ENCODE data around the gene RMDN2. TPM values are rescaled to one million over a fixed set of nuclear protein-coding genes. Genes with fewer than 3 reads are reported as not detected.

The RMDN2 gene
- total and polyA plus RNA-seq, 9 of the 15 experiments (the other 6 are each of a cell fraction or from before 2014, with no cell fraction given): 1.5 to 4.3 (median 2.3) TPM

GRCh38 chr2:37925063-37925897, at the start of gene RMDN2 (continued):
- TF ChIP-seq ETS1 (conservative IDR thresholded peaks at IDR 0.05; ENCODE audit: control insufficient read depth, low read depth, low read length) (peak; percentile 88), CCNT2 (IDR thresholded peaks at IDR 0.05; ENCODE audit: borderline replicate concordance, extremely low read depth, insufficient read length, low read depth, low read length) (peak; percentile 42), DIDO1 (tag; IDR thresholded peaks at IDR 0.05; ENCODE audit: low read depth) (peak; percentile 75; the same call in 1 of the 2 replicates), MAX (CRISPR knock-in tag; IDR thresholded peaks at IDR 0.05) (peak; percentile 78), NR0B1 (IDR thresholded peaks at IDR 0.05; ENCODE audit: partially characterized antibody) (no peak), EHMT2 (IDR thresholded peaks at IDR 0.05) (peak; percentile 81; the same call in 1 of the 2 replicates), MTA1 (IDR thresholded peaks at IDR 0.05; ENCODE audit: borderline replicate concordance) (no peak), GATAD2B (IDR thresholded peaks at IDR 0.05; ENCODE audit: borderline replicate concordance) (no peak), ZFP91 (CRISPR knock-in tag; IDR thresholded peaks at IDR 0.05) (no peak), ZNF699 (CRISPR knock-in tag; IDR thresholded peaks at IDR 0.05; ENCODE audit: insufficient replicate concordance) (no peak), ZNF512 (tag; IDR thresholded peaks at IDR 0.05) (no peak), ARID3A (IDR thresholded peaks at IDR 0.05; ENCODE audit: borderline replicate concordance, low read depth, low read length) (no peak), ZBTB1 (CRISPR knock-in tag; IDR thresholded peaks at IDR 0.05; ENCODE audit: borderline replicate concordance, low read depth) (0 out of 2 replicates have a peak, but pooled peaks have one; percentile 18), U2AF1 (optimal IDR thresholded peaks at IDR 0.05; ENCODE audit: low read depth, low read length) (no peak)

Measured in K562 (cell line).